ENCODE results near the gene HOXA10. TPM values are rescaled to one million over a fixed set of nuclear protein-coding genes. Genes with fewer than 3 reads are reported as not detected.

The HOXA10 gene
- total and polyA plus RNA-seq, 4 donors, result 0.03 to 0.70 (median 0.13) TPM

DNA sequence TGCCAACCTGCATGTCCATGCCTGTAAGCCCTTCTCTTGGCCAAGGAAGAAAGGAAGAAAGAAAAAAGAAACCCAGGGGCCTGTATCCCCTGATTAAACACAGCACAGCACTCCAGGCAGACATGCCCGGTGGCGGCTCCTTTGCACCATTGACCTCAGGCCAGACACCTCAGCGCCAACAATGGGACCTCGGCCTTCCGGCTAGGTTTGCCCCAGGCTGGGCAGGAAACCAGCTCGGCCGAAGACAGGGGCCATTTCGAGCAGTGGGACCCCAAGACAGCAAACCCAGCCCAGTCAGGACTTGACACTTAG, 2.8 kb downstream of the HOXA10 start:
- H3K27ac ChIP-seq (ENCODE audit: low read depth in 1 of 2, low read length in 2 of 2), result no peak overlapping the region
- TF ChIP-seq, protein P1, sequence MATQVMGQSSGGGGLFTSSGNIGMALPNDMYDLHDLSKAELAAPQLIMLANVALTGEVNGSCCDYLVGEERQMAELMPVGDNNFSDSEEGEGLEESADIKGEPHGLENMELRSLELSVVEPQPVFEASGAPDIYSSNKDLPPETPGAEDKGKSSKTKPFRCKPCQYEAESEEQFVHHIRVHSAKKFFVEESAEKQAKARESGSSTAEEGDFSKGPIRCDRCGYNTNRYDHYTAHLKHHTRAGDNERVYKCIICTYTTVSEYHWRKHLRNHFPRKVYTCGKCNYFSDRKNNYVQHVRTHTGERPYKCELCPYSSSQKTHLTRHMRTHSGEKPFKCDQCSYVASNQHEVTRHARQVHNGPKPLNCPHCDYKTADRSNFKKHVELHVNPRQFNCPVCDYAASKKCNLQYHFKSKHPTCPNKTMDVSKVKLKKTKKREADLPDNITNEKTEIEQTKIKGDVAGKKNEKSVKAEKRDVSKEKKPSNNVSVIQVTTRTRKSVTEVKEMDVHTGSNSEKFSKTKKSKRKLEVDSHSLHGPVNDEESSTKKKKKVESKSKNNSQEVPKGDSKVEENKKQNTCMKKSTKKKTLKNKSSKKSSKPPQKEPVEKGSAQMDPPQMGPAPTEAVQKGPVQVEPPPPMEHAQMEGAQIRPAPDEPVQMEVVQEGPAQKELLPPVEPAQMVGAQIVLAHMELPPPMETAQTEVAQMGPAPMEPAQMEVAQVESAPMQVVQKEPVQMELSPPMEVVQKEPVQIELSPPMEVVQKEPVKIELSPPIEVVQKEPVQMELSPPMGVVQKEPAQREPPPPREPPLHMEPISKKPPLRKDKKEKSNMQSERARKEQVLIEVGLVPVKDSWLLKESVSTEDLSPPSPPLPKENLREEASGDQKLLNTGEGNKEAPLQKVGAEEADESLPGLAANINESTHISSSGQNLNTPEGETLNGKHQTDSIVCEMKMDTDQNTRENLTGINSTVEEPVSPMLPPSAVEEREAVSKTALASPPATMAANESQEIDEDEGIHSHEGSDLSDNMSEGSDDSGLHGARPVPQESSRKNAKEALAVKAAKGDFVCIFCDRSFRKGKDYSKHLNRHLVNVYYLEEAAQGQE (IDR thresholded peaks at IDR 0.05), result no peak
- TF ChIP-seq, protein P2, sequence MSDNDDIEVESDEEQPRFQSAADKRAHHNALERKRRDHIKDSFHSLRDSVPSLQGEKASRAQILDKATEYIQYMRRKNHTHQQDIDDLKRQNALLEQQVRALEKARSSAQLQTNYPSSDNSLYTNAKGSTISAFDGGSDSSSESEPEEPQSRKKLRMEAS (IDR thresholded peaks at IDR 0.05), result no peak
- TF ChIP-seq RAD21 (IDR thresholded peaks at IDR 0.05) (no peak), RXRA (IDR thresholded peaks at IDR 0.05) (no peak), FOXA1 (IDR thresholded peaks at IDR 0.05) (no peak), NR2F2 (IDR thresholded peaks at IDR 0.05) (no peak), HNF4A (conservative IDR thresholded peaks at IDR 0.05) (no peak), YY1 (IDR thresholded peaks at IDR 0.05) (no peak), SP1 (IDR thresholded peaks at IDR 0.05) (no peak), HNF4G (IDR thresholded peaks at IDR 0.05) (no peak), FOXA2 (IDR thresholded peaks at IDR 0.05) (no peak)
- TF ChIP-seq, protein P3, sequence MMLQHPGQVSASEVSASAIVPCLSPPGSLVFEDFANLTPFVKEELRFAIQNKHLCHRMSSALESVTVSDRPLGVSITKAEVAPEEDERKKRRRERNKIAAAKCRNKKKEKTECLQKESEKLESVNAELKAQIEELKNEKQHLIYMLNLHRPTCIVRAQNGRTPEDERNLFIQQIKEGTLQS (IDR thresholded peaks at IDR 0.05), result no peak
- TF ChIP-seq, protein P4, sequence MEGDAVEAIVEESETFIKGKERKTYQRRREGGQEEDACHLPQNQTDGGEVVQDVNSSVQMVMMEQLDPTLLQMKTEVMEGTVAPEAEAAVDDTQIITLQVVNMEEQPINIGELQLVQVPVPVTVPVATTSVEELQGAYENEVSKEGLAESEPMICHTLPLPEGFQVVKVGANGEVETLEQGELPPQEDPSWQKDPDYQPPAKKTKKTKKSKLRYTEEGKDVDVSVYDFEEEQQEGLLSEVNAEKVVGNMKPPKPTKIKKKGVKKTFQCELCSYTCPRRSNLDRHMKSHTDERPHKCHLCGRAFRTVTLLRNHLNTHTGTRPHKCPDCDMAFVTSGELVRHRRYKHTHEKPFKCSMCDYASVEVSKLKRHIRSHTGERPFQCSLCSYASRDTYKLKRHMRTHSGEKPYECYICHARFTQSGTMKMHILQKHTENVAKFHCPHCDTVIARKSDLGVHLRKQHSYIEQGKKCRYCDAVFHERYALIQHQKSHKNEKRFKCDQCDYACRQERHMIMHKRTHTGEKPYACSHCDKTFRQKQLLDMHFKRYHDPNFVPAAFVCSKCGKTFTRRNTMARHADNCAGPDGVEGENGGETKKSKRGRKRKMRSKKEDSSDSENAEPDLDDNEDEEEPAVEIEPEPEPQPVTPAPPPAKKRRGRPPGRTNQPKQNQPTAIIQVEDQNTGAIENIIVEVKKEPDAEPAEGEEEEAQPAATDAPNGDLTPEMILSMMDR (IDR thresholded peaks at IDR 0.05; ENCODE audit: low read depth, low read length, missing input control), result no peak
- H3K4me3 ChIP-seq (ENCODE audit: low read depth in 1 of 3, low read length in 3 of 3), result no peak overlapping the region
- DNase-seq (ENCODE audit: low spot score), result no peak
- whole genome bisulfite sequencing, result 8% methylated on average over 8 of the region's 8 CpGs
- H3K4me1 ChIP-seq (ENCODE audit: control insufficient read depth in 4 of 4, insufficient read depth in 4 of 4, low read length in 3 of 4), result peaks cover 9 to 15% (median 15%) of the 10 kb centered on the region in 4 donors
- H3K27me3 ChIP-seq (ENCODE audit: control insufficient read depth in 4 of 4, insufficient read depth in 4 of 4, low read length in 3 of 4), result peaks cover 8 to 58% (median 35%) of the 10 kb centered on the region in 4 donors
- H3K9me3 ChIP-seq (ENCODE audit: control insufficient read depth in 4 of 4, low read length in 3 of 4), result peaks cover 0 to 2% (median under 1%) of the 10 kb centered on the region in 4 donors
- no peaks in the 10 kb centered on the region for H3K36me3 ChIP-seq (ENCODE audit: control insufficient read depth in 4 of 4, insufficient read depth in 3 of 4, low read depth in 1 of 4, low read length in 3 of 4)
- H3K9ac ChIP-seq (ENCODE audit: low read depth in 1 of 2, low read length in 2 of 2), result no peak overlapping the region

DNA sequence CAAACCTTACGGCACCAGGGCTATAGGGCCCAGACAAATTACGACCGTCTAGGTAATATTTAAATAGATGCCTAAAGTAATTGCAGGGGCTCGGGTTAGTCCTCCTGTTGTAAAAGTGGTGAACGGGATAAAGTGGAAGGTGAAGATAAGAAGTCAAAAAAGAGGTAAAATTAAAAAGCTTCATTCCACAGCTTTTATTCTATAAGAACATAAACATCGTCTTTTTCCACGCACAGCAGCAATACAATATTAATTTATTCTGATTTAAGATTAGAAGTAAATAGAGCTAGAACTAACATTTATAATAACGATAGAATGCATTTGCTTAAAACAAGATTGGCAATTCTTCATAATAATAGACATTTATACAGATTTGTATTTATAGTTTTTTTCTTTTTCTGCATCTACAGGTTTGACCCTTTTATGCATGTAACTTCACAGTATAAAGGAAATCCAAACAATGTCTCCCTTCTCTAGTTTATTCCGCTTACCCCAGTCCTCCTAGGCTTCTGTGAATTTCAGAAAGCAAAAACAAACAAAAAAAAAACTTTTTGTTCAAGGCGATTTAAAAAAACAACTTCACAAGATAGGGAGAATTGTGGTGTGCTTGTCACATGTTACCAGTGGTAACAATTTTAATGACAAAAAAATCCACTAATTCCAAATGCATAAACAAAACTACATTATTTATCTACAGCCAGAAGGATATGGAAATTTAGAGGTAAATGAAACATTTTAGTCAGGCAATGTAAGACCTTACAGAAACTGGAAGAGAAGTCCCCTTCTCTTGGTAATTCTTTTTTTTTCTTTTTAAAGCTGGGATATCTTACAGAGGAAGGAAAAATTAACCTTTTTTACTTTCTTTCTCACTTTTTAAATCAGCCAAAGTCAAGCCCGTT, 3.4 kb downstream of the HOXA10 start:
- DNase-seq (ENCODE audit: low spot score), result no peak

More for the DNA sequence above, 3.4 kb downstream of the HOXA10 start:
- no peak overlapping the region for H3K27ac ChIP-seq (ENCODE audit: low read depth in 1 of 2, low read length in 2 of 2)
- H3K9ac ChIP-seq (ENCODE audit: low read depth in 1 of 2, low read length in 2 of 2), result no peak overlapping the region
- H3K4me3 ChIP-seq (ENCODE audit: low read depth in 1 of 3, low read length in 3 of 3), result no peak overlapping the region
- H3K36me3 ChIP-seq (ENCODE audit: control insufficient read depth in 4 of 4, insufficient read depth in 3 of 4, low read depth in 1 of 4, low read length in 3 of 4), result no peaks in the 10 kb centered on the region
- peaks cover 9 to 15% (median 15%) of the 10 kb centered on the region in 4 donors for H3K4me1 ChIP-seq (ENCODE audit: control insufficient read depth in 4 of 4, insufficient read depth in 4 of 4, low read length in 3 of 4)
- 14% methylated on average over 11 of the region's 11 CpGs for WGBS
- peaks cover 14 to 56% (median 32%) of the 10 kb centered on the region in 4 donors for H3K27me3 ChIP-seq (ENCODE audit: control insufficient read depth in 4 of 4, insufficient read depth in 4 of 4, low read length in 3 of 4)
- no peak for TF ChIP-seq SP1 (IDR thresholded peaks at IDR 0.05)
- H3K9me3 ChIP-seq (ENCODE audit: control insufficient read depth in 4 of 4, low read length in 3 of 4), result peaks cover 0 to 2% (median under 1%) of the 10 kb centered on the region in 4 donors
